ENCODE measurements around the gene NECTIN3. TPM values are rescaled to one million over a fixed set of nuclear protein-coding genes. Genes with fewer than 3 reads are reported as not detected.

NECTIN3 gene
- total RNA-seq, 3 donors from 2014 or later = 17.1 to 33.0 (median 19.7) TPM

DNA sequence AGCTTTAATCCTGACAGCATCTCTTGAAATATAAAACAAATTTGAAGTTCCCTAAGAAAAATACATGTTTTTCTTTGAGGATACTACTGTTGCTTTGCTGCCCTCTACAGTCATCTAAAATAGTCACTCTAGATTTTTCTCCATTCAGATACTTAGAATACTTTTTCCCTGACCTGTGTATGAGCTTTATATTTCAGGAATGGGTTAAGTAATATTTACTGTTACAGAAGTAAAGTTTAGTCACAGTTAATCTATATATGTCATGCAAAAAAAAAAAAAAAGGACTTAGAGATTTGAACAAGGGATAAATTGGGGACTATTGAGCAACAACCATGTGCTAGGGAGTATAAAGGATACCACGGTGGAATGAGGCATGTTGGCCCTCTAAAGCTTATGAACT, 8.8 kb downstream of the NECTIN3 start:
- Histone ChIP-seq H3K9me3 (no peaks in the 10 kb centered on the region), H3K36me3 (no peaks in the 10 kb centered on the region), H3K27ac (no peak overlapping the region), H3K4me1 (no peaks in the 10 kb centered on the region), H3K4me3 (no peak overlapping the region), H3K27me3 (no peaks in the 10 kb centered on the region)
- intact Hi-C loops (cut with DNase I; ENCODE audit: low total_unique reads) = no loop called here
- no peak for DNase-seq (ENCODE audit: low spot score in 2 of 2)
- TF ChIP-seq POLR2A (IDR thresholded peaks at IDR 0.05) = no peak
- TF ChIP-seq, protein P1, sequence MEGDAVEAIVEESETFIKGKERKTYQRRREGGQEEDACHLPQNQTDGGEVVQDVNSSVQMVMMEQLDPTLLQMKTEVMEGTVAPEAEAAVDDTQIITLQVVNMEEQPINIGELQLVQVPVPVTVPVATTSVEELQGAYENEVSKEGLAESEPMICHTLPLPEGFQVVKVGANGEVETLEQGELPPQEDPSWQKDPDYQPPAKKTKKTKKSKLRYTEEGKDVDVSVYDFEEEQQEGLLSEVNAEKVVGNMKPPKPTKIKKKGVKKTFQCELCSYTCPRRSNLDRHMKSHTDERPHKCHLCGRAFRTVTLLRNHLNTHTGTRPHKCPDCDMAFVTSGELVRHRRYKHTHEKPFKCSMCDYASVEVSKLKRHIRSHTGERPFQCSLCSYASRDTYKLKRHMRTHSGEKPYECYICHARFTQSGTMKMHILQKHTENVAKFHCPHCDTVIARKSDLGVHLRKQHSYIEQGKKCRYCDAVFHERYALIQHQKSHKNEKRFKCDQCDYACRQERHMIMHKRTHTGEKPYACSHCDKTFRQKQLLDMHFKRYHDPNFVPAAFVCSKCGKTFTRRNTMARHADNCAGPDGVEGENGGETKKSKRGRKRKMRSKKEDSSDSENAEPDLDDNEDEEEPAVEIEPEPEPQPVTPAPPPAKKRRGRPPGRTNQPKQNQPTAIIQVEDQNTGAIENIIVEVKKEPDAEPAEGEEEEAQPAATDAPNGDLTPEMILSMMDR (IDR thresholded peaks at IDR 0.05) = no peak
- no peak for TF ChIP-seq POLR2AphosphoS5 (IDR thresholded peaks at IDR 0.05)

GRCh38 chr3:111081008-111081545, 9.5 kb downstream of the NECTIN3 start:
- no peak overlapping the region for H3K4me3 ChIP-seq
- DNase-seq (ENCODE audit: low spot score in 2 of 2) = no peak
- H3K4me1 ChIP-seq = no peaks in the 10 kb centered on the region
- no peaks in the 10 kb centered on the region for H3K36me3 ChIP-seq
- H3K9me3 ChIP-seq = no peaks in the 10 kb centered on the region
- TF ChIP-seq, protein P1 (IDR thresholded peaks at IDR 0.05) = no peak
- no peak for TF ChIP-seq POLR2A (IDR thresholded peaks at IDR 0.05)
- TF ChIP-seq POLR2AphosphoS5 (IDR thresholded peaks at IDR 0.05) = no peak
- intact Hi-C loops (cut with DNase I; ENCODE audit: low total_unique reads) = no loop called here
- no peaks in the 10 kb centered on the region for H3K27me3 ChIP-seq
- no peak overlapping the region for H3K27ac ChIP-seq

- no peaks in the 10 kb centered on the region for H3K4me1 ChIP-seq
- intact Hi-C loops (cut with DNase I; ENCODE audit: low total_unique reads) = no loop called here
- H3K27ac ChIP-seq = no peak overlapping the region
- H3K9me3 ChIP-seq = no peaks in the 10 kb centered on the region
- no peaks in the 10 kb centered on the region for H3K27me3 ChIP-seq
- no peaks in the 10 kb centered on the region for H3K36me3 ChIP-seq
- DNase-seq (ENCODE audit: low spot score in 2 of 2) = no peak
- no peak for TF ChIP-seq POLR2A (IDR thresholded peaks at IDR 0.05)
- TF ChIP-seq POLR2AphosphoS5 (IDR thresholded peaks at IDR 0.05) = no peak
- TF ChIP-seq, protein P1 (IDR thresholded peaks at IDR 0.05) = no peak
- H3K4me3 ChIP-seq = no peak overlapping the region
Observed at GRCh38 chr3:111084911-111085310, 13.3 kb downstream of the NECTIN3 start.

DNA sequence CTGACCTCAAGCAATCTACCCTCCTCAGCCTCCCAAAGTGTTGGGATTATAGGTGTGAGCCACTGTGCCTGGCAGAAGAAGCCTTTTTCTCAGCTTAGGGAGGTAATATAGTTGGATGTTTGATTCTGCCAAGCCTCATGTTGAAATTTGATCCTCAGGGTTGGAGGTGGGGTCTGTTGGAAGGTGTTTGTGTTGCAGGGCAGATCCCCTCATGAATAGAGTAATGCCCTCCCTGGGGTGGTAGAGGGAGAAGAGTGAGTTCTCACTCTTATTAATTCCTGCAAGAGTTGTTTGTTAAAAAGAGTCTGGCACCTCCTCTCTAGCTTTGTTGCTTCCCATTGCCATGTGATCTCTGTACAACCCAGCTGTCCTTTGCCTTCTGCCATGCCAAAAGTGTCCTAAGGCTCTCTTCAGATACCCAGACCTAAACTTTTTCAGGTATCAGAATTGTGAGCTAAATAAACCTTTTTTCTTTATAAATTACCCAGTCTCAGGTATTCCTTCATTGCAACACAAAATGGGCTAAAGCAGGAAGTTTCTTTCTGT, 16.4 kb downstream of the NECTIN3 start:
- no peak overlapping the region for H3K4me3 ChIP-seq
- no peak overlapping the region for H3K27ac ChIP-seq
- no peaks in the 10 kb centered on the region for H3K27me3 ChIP-seq
- no peak for DNase-seq (ENCODE audit: low spot score in 2 of 2)
- no peaks in the 10 kb centered on the region for H3K4me1 ChIP-seq
- intact Hi-C loops (cut with DNase I; ENCODE audit: low total_unique reads) = no loop called here
- no peaks in the 10 kb centered on the region for H3K9me3 ChIP-seq
- no peak for TF ChIP-seq POLR2A (IDR thresholded peaks at IDR 0.05)
- TF ChIP-seq, protein P1 (IDR thresholded peaks at IDR 0.05) = no peak
- no peak for TF ChIP-seq POLR2AphosphoS5 (IDR thresholded peaks at IDR 0.05)
- H3K36me3 ChIP-seq = no peaks in the 10 kb centered on the region

DNA sequence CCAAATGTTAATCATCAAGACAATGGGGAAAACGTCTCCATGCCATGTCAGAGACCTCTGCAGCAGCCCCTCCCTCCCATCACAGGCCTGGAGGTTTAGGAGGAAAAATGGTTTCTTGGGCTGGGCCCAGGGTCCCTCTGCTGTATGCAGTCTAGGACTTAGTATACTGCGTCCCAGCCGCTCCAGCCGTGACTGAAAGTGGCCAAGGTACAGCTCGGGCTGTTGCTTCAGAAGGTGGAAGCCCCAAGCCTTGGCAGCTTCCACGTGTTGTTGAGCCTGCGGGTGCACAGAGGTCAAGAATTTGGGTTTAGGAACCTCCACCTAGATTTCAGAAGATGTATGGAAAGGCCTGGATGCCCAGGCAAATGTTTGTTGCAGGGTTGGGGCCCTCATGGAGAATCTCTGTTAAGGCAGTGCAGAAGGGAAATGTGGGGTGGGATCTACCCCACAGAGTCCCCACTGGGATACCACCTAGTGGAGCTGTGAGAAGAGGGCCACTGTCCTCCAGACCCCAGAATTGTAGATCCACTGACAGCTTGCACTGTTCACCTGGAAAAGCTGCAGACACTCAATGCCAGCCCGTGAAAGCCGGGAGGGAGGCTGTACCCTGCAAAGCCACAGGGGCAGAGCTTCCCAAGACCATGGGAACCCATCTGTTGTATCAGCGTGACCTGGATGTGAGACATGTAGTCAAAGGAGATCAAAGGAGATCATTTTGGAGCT, 25.0 kb downstream of the NECTIN3 start:
- H3K36me3 ChIP-seq = no peaks in the 10 kb centered on the region
- no peak for DNase-seq (ENCODE audit: low spot score in 2 of 2)
- intact Hi-C loops (cut with DNase I; ENCODE audit: low total_unique reads) = no loop called here

More for the DNA sequence above, 25.0 kb downstream of the NECTIN3 start:
- H3K4me1 ChIP-seq = no peaks in the 10 kb centered on the region
- no peak overlapping the region for H3K4me3 ChIP-seq
- H3K27me3 ChIP-seq = no peaks in the 10 kb centered on the region
- H3K27ac ChIP-seq = no peak overlapping the region
- TF ChIP-seq POLR2A (IDR thresholded peaks at IDR 0.05) (no peak), POLR2AphosphoS5 (IDR thresholded peaks at IDR 0.05) (no peak)
- TF ChIP-seq, protein P1 (IDR thresholded peaks at IDR 0.05) = no peak
- no peaks in the 10 kb centered on the region for H3K9me3 ChIP-seq

Data from breast epithelium (tissue), 4 donors.